Upper lobe of left lung (tissue), 4 donors: Measurements from ENCODE around the gene CGB1.
A peak's percentile ranks its signal among the peaks of the same experiment; 100 is the strongest.
"Not testable (repeated sequence)": the region's sequence is repeated elsewhere in the genome, so short reads cannot be mapped to it uniquely, and the experiment has no call there.

Experiments
- EP300 ChIP-seq, 4 donors: sonication (generic); formaldehyde crosslinking; IDR thresholded peaks; one replicate each; pipeline ENCODE4 v1.5.1; 2017; ENCODE audit warnings: antibody characterized with exemption in 4 of 4, control low read depth in 2 of 4
- POLR2A ChIP-seq, 4 donors: fragments of 450-650 bp; IDR thresholded peaks; one replicate each; pipeline ENCODE4 v1.5.1; 2016 to 2017; ENCODE audit warnings: antibody characterized with exemption in 4 of 4, mild to moderate bottlenecking in 2 of 4
- POLR2AphosphoS5 ChIP-seq, 2 donors: sonication (generic); formaldehyde crosslinking; IDR thresholded peaks; one replicate each; pipeline ENCODE4 v1.5.1; 2017; ENCODE audit warnings: antibody characterized with exemption in 2 of 2
- TF ChIP-seq, protein P1 (sequence below), 6 experiments: fragments of 450-650 bp in 4 of 6; fragments of 200-600 bp in 2 of 6; sonication (generic) in 2 of 6; IDR thresholded peaks; one replicate each; pipeline ENCODE4 v1.5.1; 2016 to 2019; ENCODE audit warnings: antibody characterized with exemption in 6 of 6

DNA sequence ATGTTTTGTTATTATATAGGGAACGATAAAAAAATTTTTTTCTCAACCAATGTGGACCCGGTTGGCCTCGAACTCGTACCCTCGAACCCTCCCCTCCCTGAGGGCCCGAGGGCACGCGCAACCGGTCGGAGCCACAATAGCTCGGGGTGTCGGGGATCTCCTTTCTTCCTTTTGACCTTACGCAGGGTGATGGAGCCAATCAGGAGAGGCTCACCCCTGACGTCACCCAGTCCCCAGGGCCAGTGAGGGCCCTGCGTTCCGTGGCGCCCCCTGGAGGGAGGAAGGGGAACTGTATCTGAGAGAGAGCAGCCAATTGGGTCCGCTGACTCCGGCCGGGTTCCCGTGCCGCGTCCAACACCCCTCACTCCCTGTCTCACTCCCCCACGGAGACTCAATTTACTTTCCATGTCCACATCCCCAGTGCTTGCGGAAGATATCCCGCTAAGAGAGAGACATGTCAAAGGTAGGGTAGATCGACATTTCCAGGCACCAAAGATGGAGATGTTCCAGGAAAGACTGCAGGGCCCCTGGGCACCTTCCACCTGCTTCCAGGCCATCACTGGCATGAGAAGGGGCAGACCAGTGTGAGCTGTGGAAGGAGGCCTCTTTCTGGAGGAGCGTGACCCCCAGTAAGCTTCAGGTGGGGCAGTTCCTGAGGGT, 4.9 kb downstream of the CGB1 start, which contains the start of gene CGB2:
- TF ChIP-seq, protein P1, sequence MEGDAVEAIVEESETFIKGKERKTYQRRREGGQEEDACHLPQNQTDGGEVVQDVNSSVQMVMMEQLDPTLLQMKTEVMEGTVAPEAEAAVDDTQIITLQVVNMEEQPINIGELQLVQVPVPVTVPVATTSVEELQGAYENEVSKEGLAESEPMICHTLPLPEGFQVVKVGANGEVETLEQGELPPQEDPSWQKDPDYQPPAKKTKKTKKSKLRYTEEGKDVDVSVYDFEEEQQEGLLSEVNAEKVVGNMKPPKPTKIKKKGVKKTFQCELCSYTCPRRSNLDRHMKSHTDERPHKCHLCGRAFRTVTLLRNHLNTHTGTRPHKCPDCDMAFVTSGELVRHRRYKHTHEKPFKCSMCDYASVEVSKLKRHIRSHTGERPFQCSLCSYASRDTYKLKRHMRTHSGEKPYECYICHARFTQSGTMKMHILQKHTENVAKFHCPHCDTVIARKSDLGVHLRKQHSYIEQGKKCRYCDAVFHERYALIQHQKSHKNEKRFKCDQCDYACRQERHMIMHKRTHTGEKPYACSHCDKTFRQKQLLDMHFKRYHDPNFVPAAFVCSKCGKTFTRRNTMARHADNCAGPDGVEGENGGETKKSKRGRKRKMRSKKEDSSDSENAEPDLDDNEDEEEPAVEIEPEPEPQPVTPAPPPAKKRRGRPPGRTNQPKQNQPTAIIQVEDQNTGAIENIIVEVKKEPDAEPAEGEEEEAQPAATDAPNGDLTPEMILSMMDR (IDR thresholded peaks at IDR 0.05), result peak; percentile 19 to 50 (median 28)
- not testable (repeated sequence) for TF ChIP-seq POLR2A, EP300, POLR2AphosphoS5 (IDR thresholded peaks at IDR 0.05)
